ENCODE results near the gene HLA-DPB1. TPM values are rescaled to one million over a fixed set of nuclear protein-coding genes. Genes with fewer than 3 reads are reported as not detected.

HLA-DPB1 gene
- total and polyA plus RNA-seq, 9 of the 15 experiments (the other 6 are each of a cell fraction or from before 2014, with no cell fraction given): 0.07 to 1.2 (median 0.51) TPM

DNA sequence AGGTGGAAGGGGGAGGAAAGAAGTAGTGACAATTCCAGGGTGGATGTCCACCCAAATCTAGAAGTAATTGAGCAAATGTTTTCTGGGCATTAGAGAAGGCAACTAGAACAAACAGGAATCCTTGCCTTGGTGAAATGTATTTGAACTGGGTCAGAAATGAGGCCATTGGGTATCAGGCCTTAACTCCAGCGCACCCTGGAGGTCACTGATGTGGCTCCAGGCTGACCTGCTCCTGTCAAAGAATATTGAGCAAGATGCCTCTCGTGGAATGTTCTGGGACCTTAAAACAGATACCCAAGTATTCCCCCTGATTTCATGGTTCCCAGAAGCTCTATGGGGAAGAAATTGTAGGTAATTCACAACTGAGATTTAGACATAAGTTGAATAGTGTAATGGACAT, 6.9 kb downstream of the HLA-DPB1 start (continued):
- TF ChIP-seq, protein P1, sequence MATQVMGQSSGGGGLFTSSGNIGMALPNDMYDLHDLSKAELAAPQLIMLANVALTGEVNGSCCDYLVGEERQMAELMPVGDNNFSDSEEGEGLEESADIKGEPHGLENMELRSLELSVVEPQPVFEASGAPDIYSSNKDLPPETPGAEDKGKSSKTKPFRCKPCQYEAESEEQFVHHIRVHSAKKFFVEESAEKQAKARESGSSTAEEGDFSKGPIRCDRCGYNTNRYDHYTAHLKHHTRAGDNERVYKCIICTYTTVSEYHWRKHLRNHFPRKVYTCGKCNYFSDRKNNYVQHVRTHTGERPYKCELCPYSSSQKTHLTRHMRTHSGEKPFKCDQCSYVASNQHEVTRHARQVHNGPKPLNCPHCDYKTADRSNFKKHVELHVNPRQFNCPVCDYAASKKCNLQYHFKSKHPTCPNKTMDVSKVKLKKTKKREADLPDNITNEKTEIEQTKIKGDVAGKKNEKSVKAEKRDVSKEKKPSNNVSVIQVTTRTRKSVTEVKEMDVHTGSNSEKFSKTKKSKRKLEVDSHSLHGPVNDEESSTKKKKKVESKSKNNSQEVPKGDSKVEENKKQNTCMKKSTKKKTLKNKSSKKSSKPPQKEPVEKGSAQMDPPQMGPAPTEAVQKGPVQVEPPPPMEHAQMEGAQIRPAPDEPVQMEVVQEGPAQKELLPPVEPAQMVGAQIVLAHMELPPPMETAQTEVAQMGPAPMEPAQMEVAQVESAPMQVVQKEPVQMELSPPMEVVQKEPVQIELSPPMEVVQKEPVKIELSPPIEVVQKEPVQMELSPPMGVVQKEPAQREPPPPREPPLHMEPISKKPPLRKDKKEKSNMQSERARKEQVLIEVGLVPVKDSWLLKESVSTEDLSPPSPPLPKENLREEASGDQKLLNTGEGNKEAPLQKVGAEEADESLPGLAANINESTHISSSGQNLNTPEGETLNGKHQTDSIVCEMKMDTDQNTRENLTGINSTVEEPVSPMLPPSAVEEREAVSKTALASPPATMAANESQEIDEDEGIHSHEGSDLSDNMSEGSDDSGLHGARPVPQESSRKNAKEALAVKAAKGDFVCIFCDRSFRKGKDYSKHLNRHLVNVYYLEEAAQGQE (IDR thresholded peaks at IDR 0.05; ENCODE audit: borderline replicate concordance): peak; percentile 65; the same call in 1 of the 2 replicates
- TF ChIP-seq, protein P1 (CRISPR knock-in tag; IDR thresholded peaks at IDR 0.05; ENCODE audit: low read depth): no peak
- TF ChIP-seq CEBPB (tag; IDR thresholded peaks at IDR 0.05) (peak; percentile 84), PRMT5 (CRISPR knock-in tag; IDR thresholded peaks at IDR 0.05) (no peak), NUFIP1 (IDR thresholded peaks at IDR 0.05; ENCODE audit: partially characterized antibody) (no peak), CEBPG (CRISPR knock-in tag; IDR thresholded peaks at IDR 0.05) (peak; percentile 46; the same call in 1 of the 2 replicates), CEBPG (tag; conservative IDR thresholded peaks at IDR 0.05 in 1 of 2, IDR thresholded peaks at IDR 0.05 in 1 of 2) (peak; percentile 52 to 71), GTF2F1 (IDR thresholded peaks at IDR 0.05; ENCODE audit: low read depth, low read length) (no peak), MCM5 (IDR thresholded peaks at IDR 0.05; ENCODE audit: low read depth) (no peak), SAP30 (IDR thresholded peaks at IDR 0.05; ENCODE audit: borderline replicate concordance, insufficient read depth, low read depth, low read length, poor library complexity, severe bottlenecking) (no peak), ZNF76 (CRISPR knock-in tag; IDR thresholded peaks at IDR 0.05; ENCODE audit: borderline replicate concordance) (no peak), NR2F6 (CRISPR knock-in tag; IDR thresholded peaks at IDR 0.05) (no peak), SP1 (CRISPR knock-in tag; IDR thresholded peaks at IDR 0.05) (no peak), ERF (CRISPR knock-in tag; IDR thresholded peaks at IDR 0.05) (no peak), TRIM28 (IDR thresholded peaks at IDR 0.05) (no peak), RAD21 (CRISPR knock-in tag; conservative IDR thresholded peaks at IDR 0.05 in 1 of 2, IDR thresholded peaks at IDR 0.05 in 1 of 2) (peak; percentile 52 to 75; a peak in 3 of 4 replicates)
- TF ChIP-seq, protein P2, sequence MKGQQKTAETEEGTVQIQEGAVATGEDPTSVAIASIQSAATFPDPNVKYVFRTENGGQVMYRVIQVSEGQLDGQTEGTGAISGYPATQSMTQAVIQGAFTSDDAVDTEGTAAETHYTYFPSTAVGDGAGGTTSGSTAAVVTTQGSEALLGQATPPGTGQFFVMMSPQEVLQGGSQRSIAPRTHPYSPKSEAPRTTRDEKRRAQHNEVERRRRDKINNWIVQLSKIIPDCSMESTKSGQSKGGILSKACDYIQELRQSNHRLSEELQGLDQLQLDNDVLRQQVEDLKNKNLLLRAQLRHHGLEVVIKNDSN (CRISPR knock-in tag; IDR thresholded peaks at IDR 0.05): no peak
- TF ChIP-seq, protein P3, sequence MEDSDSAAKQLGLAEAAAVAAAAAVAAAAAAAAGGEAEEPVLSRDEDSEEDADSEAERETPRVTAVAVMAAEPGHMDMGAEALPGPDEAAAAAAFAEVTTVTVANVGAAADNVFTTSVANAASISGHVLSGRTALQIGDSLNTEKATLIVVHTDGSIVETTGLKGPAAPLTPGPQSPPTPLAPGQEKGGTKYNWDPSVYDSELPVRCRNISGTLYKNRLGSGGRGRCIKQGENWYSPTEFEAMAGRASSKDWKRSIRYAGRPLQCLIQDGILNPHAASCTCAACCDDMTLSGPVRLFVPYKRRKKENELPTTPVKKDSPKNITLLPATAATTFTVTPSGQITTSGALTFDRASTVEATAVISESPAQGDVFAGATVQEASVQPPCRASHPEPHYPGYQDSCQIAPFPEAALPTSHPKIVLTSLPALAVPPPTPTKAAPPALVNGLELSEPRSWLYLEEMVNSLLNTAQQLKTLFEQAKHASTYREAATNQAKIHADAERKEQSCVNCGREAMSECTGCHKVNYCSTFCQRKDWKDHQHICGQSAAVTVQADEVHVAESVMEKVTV (CRISPR knock-in tag; IDR thresholded peaks at IDR 0.05): 0 out of 2 replicates have a peak, but pooled peaks have one; percentile 16

Data from K562 (cell line).